H1 (cell line): ENCODE measurements around the gene DSC3. TPM values are rescaled to one million over a fixed set of nuclear protein-coding genes. Genes with fewer than 3 reads are reported as not detected.
A peak's percentile ranks its signal among the peaks of the same experiment; 100 is the strongest.

Source experiments
- CTCF ChIA-PET: fragments of 300-600 bp; sonication (Branson Sonifier 250); formaldehyde crosslinking; loops from one replicate; lab custom pipeline; 2021; ENCODE audit not compliant: partially characterized antibody; lab: Charles Lee
- POLR2A ChIA-PET: fragments of 300-600 bp; sonication (Branson Sonifier 250); formaldehyde crosslinking; loops from one replicate; lab custom pipeline; 2021; ENCODE audit warnings: inconsistent platforms; ENCODE audit not compliant: partially characterized antibody; lab: Charles Lee
- DNase-seq, 2 experiments: peaks; one replicate each; pipeline versions ENCODE4 v3.0.0 to v3.0.0-alpha.2; 2010 to 2022; ENCODE audit warnings: low spot score in 2 of 2, low read depth in 1 of 2, mixed read lengths in 1 of 2
- FAIRE-seq: peaks from 2 replicates; lab custom pipeline; 2011; peaks lifted over from hg19 to GRCh38; lab: Jason Lieb, UNC
- H2AFZ ChIP-seq: 2 replicates; pipeline ENCODE4 v1.8.1; 2012; ENCODE audit warnings: low read length, inconsistent platforms
- H2AK5ac ChIP-seq: 2 replicates; pipeline ENCODE4 v1.6.1; 2013; ENCODE audit warnings: low read depth, low read length
- H2BK120ac ChIP-seq: replicated peaks from 2 replicates; pipeline ENCODE3; 2013; ENCODE audit warnings: low read depth, low read length, inconsistent platforms
- H2BK12ac ChIP-seq: 2 replicates; pipeline ENCODE4 v1.6.1; 2013; ENCODE audit warnings: low read depth, low read length
- H2BK15ac ChIP-seq: 2 replicates; pipeline ENCODE4 v1.6.1; 2013; ENCODE audit warnings: low read length
- H2BK20ac ChIP-seq: 2 replicates; pipeline ENCODE4 v1.6.1; 2013; ENCODE audit warnings: low read length
- H2BK5ac ChIP-seq: 2 replicates; pipeline ENCODE4 v1.6.1; 2013; ENCODE audit warnings: low read depth, low read length
- H3K14ac ChIP-seq: 2 replicates; pipeline ENCODE4 v1.6.1; 2013; ENCODE audit warnings: inconsistent platforms; ENCODE audit not compliant: insufficient read length
- H3K18ac ChIP-seq: 2 replicates; pipeline ENCODE4 v1.6.1; 2013; ENCODE audit warnings: low read length; ENCODE audit errors: extremely low read depth
- H3K23ac ChIP-seq: 2 replicates; pipeline ENCODE4 v1.6.1; 2013; ENCODE audit warnings: inconsistent platforms; ENCODE audit not compliant: insufficient read length
- H3K23me2 ChIP-seq: 2 replicates; pipeline ENCODE4 v1.6.1; 2013; ENCODE audit warnings: low read depth, low read length
- H3K27ac ChIP-seq: 2 replicates; pipeline ENCODE4 v1.6.1; 2011; ENCODE audit warnings: low read depth, low read length, inconsistent platforms
- H3K27me3 ChIP-seq, 4 experiments: replicated peaks in 1 of 4; 1 replicate in 1 of 4; 2 replicates in 3 of 4; pipeline versions ENCODE4 v1.6.1 to v1.8.1; 2011 to 2013; ENCODE audit warnings: low read length in 3 of 4, mild to moderate bottlenecking in 3 of 4, inconsistent platforms in 2 of 4, mixed read lengths in 2 of 4, moderate library complexity in 1 of 4; ENCODE audit not compliant: control insufficient read depth in 3 of 4, insufficient read depth in 3 of 4; ENCODE audit errors: extremely low read depth in 1 of 4
- H3K36me3 ChIP-seq, 4 experiments: 2 replicates each; pipeline versions ENCODE4 v1.6.1 to v1.8.1; 2011 to 2013; ENCODE audit warnings: mild to moderate bottlenecking in 4 of 4, low read length in 3 of 4, moderate library complexity in 2 of 4, control low read depth in 1 of 4, inconsistent platforms in 1 of 4; ENCODE audit not compliant: insufficient read depth in 4 of 4, control insufficient read depth in 2 of 4
- H3K4ac ChIP-seq: replicated peaks from 2 replicates; pipeline ENCODE3; 2013; ENCODE audit warnings: low read length, low read depth, mixed read lengths, inconsistent platforms; ENCODE audit not compliant: insufficient read length
- H3K4me1 ChIP-seq, 4 experiments: replicated peaks in 1 of 4; 1 replicate in 1 of 4; 2 replicates in 3 of 4; pipeline versions ENCODE4 v1.6.1 to v1.8.1; 2011 to 2013; ENCODE audit warnings: low read length in 3 of 4, inconsistent platforms in 2 of 4, mixed read lengths in 1 of 4; ENCODE audit not compliant: insufficient read depth in 4 of 4, control insufficient read depth in 3 of 4
- H3K4me2 ChIP-seq, 2 experiments: 2 replicates each; pipeline versions ENCODE4 v1.6.1 to v1.8.1; 2011 to 2013; ENCODE audit warnings: low read depth in 2 of 2, low read length in 2 of 2, control low read depth in 1 of 2, inconsistent platforms in 1 of 2, mild to moderate bottlenecking in 1 of 2; ENCODE audit not compliant: insufficient read depth in 1 of 2
- H3K4me3 ChIP-seq, 4 experiments: fragments of 200-600, 300-600 bp in 1 of 4; sonication (generic), shearing (Covaris generic), sonication (Bioruptor Twin) in 1 of 4; 2 replicates each; pipeline versions ENCODE4 v1.5.1 to v1.8.1; 2011 to 2016; ENCODE audit warnings: low read length in 4 of 4, low read depth in 3 of 4, control low read depth in 2 of 4, inconsistent platforms in 2 of 4, mild to moderate bottlenecking in 2 of 4, mixed read lengths in 1 of 4, moderate library complexity in 1 of 4; ENCODE audit not compliant: insufficient read depth in 2 of 4; ENCODE audit errors: extremely low read depth in 1 of 4
- H3K56ac ChIP-seq: replicated peaks from 2 replicates; pipeline ENCODE3; 2013; ENCODE audit warnings: low read depth, mild to moderate bottlenecking, mixed read lengths, low read length, inconsistent platforms; ENCODE audit not compliant: insufficient read length
- H3K79me1 ChIP-seq: 2 replicates; pipeline ENCODE4 v1.6.1; 2013; ENCODE audit warnings: low read depth, low read length, control low read depth
- H3K79me2 ChIP-seq, 2 experiments: 2 replicates each; pipeline versions ENCODE4 v1.6.1 to v1.8.1; 2012 to 2013; ENCODE audit warnings: low read length in 2 of 2, mild to moderate bottlenecking in 2 of 2, inconsistent platforms in 1 of 2; ENCODE audit not compliant: insufficient read depth in 2 of 2, control insufficient read depth in 1 of 2
- H3K9ac ChIP-seq, 4 experiments: replicated peaks in 1 of 4; 1 replicate in 1 of 4; 2 replicates in 3 of 4; pipeline versions ENCODE4 v1.6.1 to v1.8.1; 2011 to 2013; ENCODE audit warnings: low read depth in 3 of 4, low read length in 3 of 4, control low read depth in 2 of 4, mild to moderate bottlenecking in 2 of 4, moderate library complexity in 2 of 4, inconsistent platforms in 1 of 4; ENCODE audit errors: extremely low read depth in 1 of 4
- H3K9me3 ChIP-seq, 2 experiments: 2 replicates each; pipeline versions ENCODE4 v1.6.1 to v1.8.1; 2012 to 2013; ENCODE audit warnings: mild to moderate bottlenecking in 2 of 2, moderate library complexity in 2 of 2, control low read depth in 1 of 2, inconsistent platforms in 1 of 2, low read depth in 1 of 2, low read length in 1 of 2, mixed read lengths in 1 of 2; ENCODE audit not compliant: insufficient read depth in 2 of 2
- H4K20me1 ChIP-seq, 2 experiments: replicated peaks in 1 of 2; 2 replicates each; pipeline versions ENCODE3 to v1.8.1; 2011 to 2013; ENCODE audit warnings: inconsistent platforms in 2 of 2, low read length in 2 of 2, mild to moderate bottlenecking in 1 of 2; ENCODE audit not compliant: insufficient read depth in 2 of 2, control insufficient read depth in 1 of 2
- H4K5ac ChIP-seq: 2 replicates; pipeline ENCODE4 v1.6.1; 2013; ENCODE audit warnings: low read length, low read depth, mixed read lengths, inconsistent platforms; ENCODE audit not compliant: insufficient read length
- H4K8ac ChIP-seq: 2 replicates; pipeline ENCODE4 v1.8.0; 2013; ENCODE audit warnings: mild to moderate bottlenecking, moderate library complexity, low read length, inconsistent platforms; ENCODE audit not compliant: insufficient read depth; ENCODE audit errors: extremely low read depth
- H4K91ac ChIP-seq: replicated peaks from 2 replicates; pipeline ENCODE3; 2013; ENCODE audit warnings: low read length, mixed read lengths, inconsistent platforms; ENCODE audit not compliant: insufficient read length
- GTF2F1 ChIP-seq: IDR thresholded peaks from 2 replicates; pipeline ENCODE4 v1.6.1; 2012; ENCODE audit warnings: low read depth, low read length, improper control_type of control experiment, borderline replicate concordance
- POLR2AphosphoS5 ChIP-seq: IDR thresholded peaks from 2 replicates; pipeline ENCODE4 v1.6.1; 2011; ENCODE audit warnings: low read depth, low read length
- WGBS, 2 experiments: shearing (Covaris generic) in 1 of 2; methylation state at CpG; one replicate each; pipeline versions ENCODE4 v1.1.6 to v1.1.7; 2013 to 2015; ENCODE audit warnings: low lambda C conversion rate in 2 of 2, mixed read lengths in 2 of 2, inconsistent platforms in 1 of 2, low coverage in 1 of 2, missing lambda C conversion rate in 1 of 2; ENCODE audit not compliant: insufficient replicate concordance in 2 of 2, insufficient coverage in 1 of 2, insufficient read length in 1 of 2; ENCODE audit errors: extremely low coverage in 1 of 2, missing lambda C conversion rate in 1 of 2; 5-methylcytosine and 5-hydroxymethylcytosine counted together
- polyA plus RNA-seq, 7 experiments: library from polyadenylated mRNA; depleted of rRNA in 3 of 7; stranded (reverse) in 5 of 7; unstranded in 2 of 7; fragments of >200 nt in 5 of 7; fragments of 200-250 nt in 2 of 7; gene quantifications; 1 replicate in 5 of 7; 2 replicates in 1 of 7; 4 replicates in 1 of 7; pipeline versions ENCODE4 v1.2.1 to v1.2.3, GENCODE V29; 2011 to 2013; ENCODE audit warnings: missing spikeins in 2 of 7, mixed read lengths in 2 of 7
- total RNA-seq: library from RNA; stranded (reverse); fragmentation: NEBNext Ultra II Directional; extraction: Animal tissue kit (Norgen Biotek cat#: 25700); gene quantifications from 2 replicates; pipeline ENCODE4 v1.2.1, GENCODE V29; 2021

Gene DSC3
- total and polyA plus RNA-seq, 2 of the 8 experiments (the other 6 are each of a cell fraction or from before 2014, with no cell fraction given): 0.70 to 3.7 TPM

GRCh38 chr18:31064130-31064529 lies 21.6 kb upstream of the DSC3 start:
- Histone ChIP-seq H3K27ac (no peak overlapping the region), H3K56ac (no peak overlapping the region), H3K9me3 (no peaks in the 10 kb centered on the region), H3K23ac (no peak overlapping the region), H4K20me1 (no peaks in the 10 kb centered on the region), H4K8ac (no peak overlapping the region), H2BK120ac (no peak overlapping the region), H2BK5ac (no peak overlapping the region), H3K79me1 (no peaks in the 10 kb centered on the region), H2BK12ac (no peak overlapping the region), H3K79me2 (no peaks in the 10 kb centered on the region), H4K91ac (no peak overlapping the region), H3K23me2 (no peaks in the 10 kb centered on the region), H3K4me2 (no peak overlapping the region), H3K9ac (no peak overlapping the region), H2AFZ (no peak overlapping the region), H3K36me3 (peaks cover 0 to 18% (median 7%) of the 10 kb centered on the region in 4 experiments; a peak in 5 of 8 replicates), H2BK15ac (no peak overlapping the region), H3K14ac (no peak overlapping the region), H2AK5ac (no peak overlapping the region), H3K4ac (no peak overlapping the region), H3K18ac (no peak overlapping the region), H3K4me3 (no peak overlapping the region), H3K27me3 (no peaks in the 10 kb centered on the region), H3K4me1 (no peaks in the 10 kb centered on the region), H4K5ac (no peak overlapping the region), H2BK20ac (no peak overlapping the region)
- ChIA-PET POLR2A (no interaction called here), CTCF (interaction anchor here (0.9 kb wide), 1 partner anchor 14 kb away, joined by 3 read pairs; no protein-coding TSS in a partner anchor)
- TF ChIP-seq POLR2AphosphoS5 (0 out of 2 replicates have a peak, but pooled peaks have one; percentile 35), GTF2F1 (no peak)
- WGBS, 2 experiments: 86% methylated on average over 1 of the region's 1 CpG; no CpG with 5 or more reads in 1 of the 2 experiments
- no peak for DNase-seq
- no peak for FAIRE-seq
